Body of pancreas (tissue), 4 donors: ENCODE measurements around the gene CNTNAP2.

ENCODE experiments used
- POLR2A ChIP-seq, 3 donors: fragments of 450-650 bp; IDR thresholded peaks; one replicate each; pipeline ENCODE4 v1.6.1; 2016; ENCODE audit warnings: antibody characterized with exemption in 3 of 3, mild to moderate bottlenecking in 2 of 3
- TF ChIP-seq, protein P1 (sequence below), 7 experiments: fragments of 450-650 bp in 4 of 7; fragments of 200-600 bp in 3 of 7; sonication (generic) in 3 of 7; IDR thresholded peaks; one replicate each; pipeline ENCODE4 v1.5.1; 2016 to 2019; ENCODE audit warnings: antibody characterized with exemption in 7 of 7

DNA sequence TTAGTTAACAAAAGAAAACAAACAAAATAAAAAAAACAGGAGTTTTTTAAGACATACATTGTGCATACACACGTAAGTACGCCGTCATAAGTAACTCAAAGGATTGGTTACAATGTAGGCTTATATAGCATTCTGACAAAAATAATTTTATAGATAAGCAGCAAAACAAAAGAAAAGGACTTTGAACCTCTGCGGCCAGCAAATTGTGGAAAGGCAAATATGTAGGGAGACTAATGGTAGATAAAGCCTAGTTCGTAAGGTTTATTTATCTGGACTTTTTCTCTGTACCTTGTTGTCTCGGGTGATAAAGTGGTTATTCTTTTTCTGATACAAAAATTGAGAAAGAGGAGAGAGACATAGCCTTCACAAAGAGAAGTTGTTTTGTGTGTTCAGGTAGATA lies 891.9 kb downstream of the CNTNAP2 start:
- TF ChIP-seq, protein P1, sequence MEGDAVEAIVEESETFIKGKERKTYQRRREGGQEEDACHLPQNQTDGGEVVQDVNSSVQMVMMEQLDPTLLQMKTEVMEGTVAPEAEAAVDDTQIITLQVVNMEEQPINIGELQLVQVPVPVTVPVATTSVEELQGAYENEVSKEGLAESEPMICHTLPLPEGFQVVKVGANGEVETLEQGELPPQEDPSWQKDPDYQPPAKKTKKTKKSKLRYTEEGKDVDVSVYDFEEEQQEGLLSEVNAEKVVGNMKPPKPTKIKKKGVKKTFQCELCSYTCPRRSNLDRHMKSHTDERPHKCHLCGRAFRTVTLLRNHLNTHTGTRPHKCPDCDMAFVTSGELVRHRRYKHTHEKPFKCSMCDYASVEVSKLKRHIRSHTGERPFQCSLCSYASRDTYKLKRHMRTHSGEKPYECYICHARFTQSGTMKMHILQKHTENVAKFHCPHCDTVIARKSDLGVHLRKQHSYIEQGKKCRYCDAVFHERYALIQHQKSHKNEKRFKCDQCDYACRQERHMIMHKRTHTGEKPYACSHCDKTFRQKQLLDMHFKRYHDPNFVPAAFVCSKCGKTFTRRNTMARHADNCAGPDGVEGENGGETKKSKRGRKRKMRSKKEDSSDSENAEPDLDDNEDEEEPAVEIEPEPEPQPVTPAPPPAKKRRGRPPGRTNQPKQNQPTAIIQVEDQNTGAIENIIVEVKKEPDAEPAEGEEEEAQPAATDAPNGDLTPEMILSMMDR (IDR thresholded peaks at IDR 0.05) = no peak
- TF ChIP-seq POLR2A (IDR thresholded peaks at IDR 0.05) = no peak
